GM04503 (cell line): ENCODE data around the gene PSAPL1.

Experiments used
- DNase-seq: peaks from one replicate; pipeline ENCODE4 v3.0.0-alpha.2; 2012; ENCODE audit warnings: low read depth

The PSAPL1 gene

GRCh38 chr4:7381890-7382633 is 52.7 kb downstream of the PSAPL1 start:
- DNase-seq = no peak

GRCh38 chr4:7381221-7381889 is 53.4 kb downstream of the PSAPL1 start:
- no peak for DNase-seq
